Naive thymus-derived CD8-positive, alpha-beta T cell (primary cell): Measurements from ENCODE around the gene GRAMD2B. TPM values are rescaled to one million over a fixed set of nuclear protein-coding genes. Genes with fewer than 3 reads are reported as not detected.

Experiments used
- ATAC-seq, 2 donors: fragments of 150-1000 bp; cut with Tn5 transposase in 1 of 2; sonication (Bioruptor Pico), chemical (Tn5 transposase) in 1 of 2; 1 replicate in 1 of 2; 2 replicates in 1 of 2; pipeline ENCODE4 v1.10.0; 2021; ENCODE audit warnings: mild to moderate bottlenecking in 2 of 2, moderate library complexity in 2 of 2
- POLR2A ChIA-PET: fragments of 350-600 bp; sonication (Branson Sonifier 250); formaldehyde crosslinking; loops from one replicate; lab custom pipeline; 2021; ENCODE audit warnings: antibody characterized with exemption; lab: Charles Lee
- DNase-seq, 10 donors: peaks; one replicate each; pipeline versions ENCODE4 v3.0.0 to v3.0.0-alpha.2; 2020 to 2022
- H3K27ac Mint-ChIP-seq, 10 donors: one replicate each; pipeline ENCODE4 v1.8.0; 2020 to 2022; ENCODE audit warnings: mild to moderate bottlenecking in 10 of 10, mixed read lengths in 10 of 10, moderate library complexity in 4 of 10, inconsistent platforms in 1 of 10
- H3K27me3 Mint-ChIP-seq, 5 donors: one replicate each; pipeline ENCODE4 v1.8.0; 2021 to 2022; ENCODE audit warnings: mixed read lengths in 5 of 5
- H3K36me3 Mint-ChIP-seq, 3 donors: one replicate each; pipeline ENCODE4 v1.8.0; 2020 to 2022; ENCODE audit warnings: mixed read lengths in 3 of 3, mild to moderate bottlenecking in 2 of 3, inconsistent platforms in 1 of 3
- H3K4me1 Mint-ChIP-seq, 4 donors: one replicate each; pipeline ENCODE4 v1.8.0; 2021 to 2022; ENCODE audit warnings: mixed read lengths in 4 of 4
- H3K4me3 Mint-ChIP-seq, 10 donors: one replicate each; pipeline ENCODE4 v1.8.0; 2020 to 2022; ENCODE audit warnings: mild to moderate bottlenecking in 10 of 10, mixed read lengths in 10 of 10, moderate library complexity in 6 of 10, inconsistent platforms in 1 of 10
- H3K9me3 Mint-ChIP-seq, 9 donors: one replicate each; pipeline ENCODE4 v1.8.0; 2020 to 2022; ENCODE audit warnings: mixed read lengths in 9 of 9, mild to moderate bottlenecking in 3 of 9, inconsistent platforms in 1 of 9, moderate library complexity in 1 of 9
- polyA plus RNA-seq, 3 donors: library from polyadenylated mRNA; unstranded; fragments of 300-500 nt; fragmentation: Illumina TruSeq; gene quantifications; one replicate each; pipeline ENCODE4 v1.2.3, GENCODE V29; 2021
- total RNA-seq, 8 experiments: library from RNA in 2 of 8; stranded (reverse) in 2 of 8; gene quantifications; one replicate each; pipeline ENCODE4 v1.2.3 and lab custom pipeline; 2021 to 2026

GRAMD2B gene
- total and polyA plus RNA-seq, 5 experiments from 2014 or later = 5.0 to 7.1 (median 6.0) TPM

DNA sequence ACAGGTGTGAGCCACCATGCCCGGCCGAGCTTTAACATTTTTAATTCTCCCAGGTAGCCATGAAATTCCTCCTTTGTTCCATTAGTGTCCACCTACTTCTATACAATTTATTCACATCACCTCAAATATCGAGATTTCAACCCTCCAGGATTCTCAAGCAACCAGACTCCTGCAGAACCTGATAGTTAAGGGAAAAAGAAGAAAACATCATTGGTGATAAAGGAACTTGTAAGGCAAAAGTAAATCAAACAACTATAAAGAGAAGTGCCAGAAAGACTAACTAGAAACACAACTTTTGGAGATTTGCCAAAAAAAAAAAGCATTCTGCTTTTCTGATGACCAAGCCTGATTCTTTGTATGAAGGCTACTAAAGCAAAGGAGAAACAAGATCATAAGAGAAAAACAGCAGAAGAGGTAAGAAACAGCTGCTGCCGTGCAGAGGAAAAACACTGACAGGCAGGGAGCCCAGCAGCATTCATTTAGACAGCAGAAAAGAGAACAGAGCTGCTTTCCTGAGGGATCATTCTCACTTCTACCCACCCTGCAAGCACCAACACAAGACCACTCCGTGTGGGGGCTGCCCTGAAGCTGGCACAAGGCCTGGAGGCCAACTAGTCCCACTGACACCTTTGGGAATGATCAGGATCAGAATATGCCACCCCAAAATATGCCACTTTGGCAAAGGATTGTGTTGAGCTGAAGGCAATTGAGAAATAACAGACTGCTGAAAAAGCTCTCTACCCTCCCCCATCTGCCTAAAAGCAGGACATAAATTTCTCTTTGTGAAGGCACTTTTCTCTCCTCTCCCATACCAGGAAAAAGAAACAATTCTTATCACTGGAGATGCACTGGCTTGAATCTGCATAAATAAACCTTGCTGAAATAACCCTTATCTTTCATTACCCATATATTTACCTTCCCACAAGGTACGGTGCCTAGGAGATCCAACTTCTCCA, 96.7 kb downstream of the GRAMD2B start:
- Mint-ChIP-seq H3K27ac (peak overlapping the region in 4 of 10 donors; percentile 20 to 81 (median 28)), H3K4me1 (peaks cover 0 to 10% (median 1%) of the 10 kb centered on the region in 4 donors), H3K36me3 (no peaks in the 10 kb centered on the region), H3K4me3 (no peak overlapping the region), H3K9me3 (no peaks in the 10 kb centered on the region), H3K27me3 (peaks cover 0 to 3% (median 0%) of the 10 kb centered on the region in 5 donors)
- DNase-seq (no peak), ATAC-seq (no peak)
- POLR2A ChIA-PET = no interaction called here

DNA sequence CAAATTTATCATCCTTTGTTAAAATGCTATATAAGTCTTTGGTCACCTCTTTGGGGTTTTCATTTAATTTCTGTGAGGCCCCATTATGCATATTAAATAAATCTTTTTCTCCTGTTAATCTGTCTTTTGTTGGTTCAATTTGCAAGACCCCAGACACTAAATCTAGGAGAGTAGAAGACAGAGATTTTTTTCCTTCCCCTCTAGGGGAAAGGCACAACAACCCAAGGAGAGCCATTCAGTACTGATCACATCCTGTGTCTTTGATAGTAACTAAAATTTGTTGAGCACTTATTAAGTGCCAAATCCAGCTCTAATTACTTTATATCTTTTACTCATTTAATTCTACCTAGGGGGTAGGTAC, 97.4 kb downstream of the GRAMD2B start:
- H3K27me3 Mint-ChIP-seq = peaks cover 0 to 3% (median 0%) of the 10 kb centered on the region in 5 donors
- H3K27ac Mint-ChIP-seq = peak overlapping the region in 1 of 10 donors; percentile 21
- POLR2A ChIA-PET = no interaction called here
- no peak for DNase-seq
- no peaks in the 10 kb centered on the region for H3K9me3 Mint-ChIP-seq
- H3K4me3 Mint-ChIP-seq = no peak overlapping the region
- H3K36me3 Mint-ChIP-seq = no peaks in the 10 kb centered on the region
- H3K4me1 Mint-ChIP-seq = peaks cover 0 to 10% (median 1%) of the 10 kb centered on the region in 4 donors
- ATAC-seq = no peak

DNA sequence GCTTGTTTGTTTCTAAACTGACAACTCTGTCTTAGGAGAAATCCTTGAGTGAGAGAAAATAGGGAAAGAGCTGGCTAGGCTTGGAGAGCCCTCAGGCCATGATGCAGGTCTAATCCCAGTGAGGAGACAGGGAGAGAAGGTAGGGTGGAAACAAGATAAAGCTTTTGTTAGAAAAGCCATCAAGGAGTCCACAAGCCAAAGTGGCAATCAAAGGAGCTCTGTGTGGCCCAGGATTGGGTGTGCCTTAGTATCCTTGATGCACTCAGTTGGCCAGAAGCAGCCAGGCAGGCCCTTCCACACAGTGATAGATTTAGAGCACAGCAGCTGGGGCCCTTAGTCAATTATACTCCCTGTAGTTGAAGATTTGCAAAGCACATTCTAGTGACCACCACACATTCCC, 97.9 kb downstream of the GRAMD2B start:
- Mint-ChIP-seq H3K36me3 (no peaks in the 10 kb centered on the region), H3K9me3 (peaks cover 0 to 5% (median 0%) of the 10 kb centered on the region in 9 donors), H3K27ac (no peak overlapping the region), H3K4me3 (no peak overlapping the region), H3K27me3 (peaks cover 0 to 3% (median 0%) of the 10 kb centered on the region in 5 donors), H3K4me1 (peaks cover 0 to 10% (median 1%) of the 10 kb centered on the region in 4 donors)
- no peak for DNase-seq
- ATAC-seq = no peak
- POLR2A ChIA-PET = no interaction called here

GRCh38 chr5:126523818-126524510, 100.8 kb downstream of the GRAMD2B start:
- Mint-ChIP-seq H3K4me1 (peaks cover 0 to 10% (median 1%) of the 10 kb centered on the region in 4 donors), H3K27ac (no peak overlapping the region), H3K9me3 (peaks cover 0 to 18% (median 3%) of the 10 kb centered on the region in 9 donors), H3K4me3 (no peak overlapping the region), H3K27me3 (peaks cover 0 to 3% (median 0%) of the 10 kb centered on the region in 5 donors), H3K36me3 (peaks cover 0 to 2% (median 0%) of the 10 kb centered on the region in 3 donors)
- DNase-seq (no peak), ATAC-seq (no peak)
- POLR2A ChIA-PET = no interaction called here

DNA sequence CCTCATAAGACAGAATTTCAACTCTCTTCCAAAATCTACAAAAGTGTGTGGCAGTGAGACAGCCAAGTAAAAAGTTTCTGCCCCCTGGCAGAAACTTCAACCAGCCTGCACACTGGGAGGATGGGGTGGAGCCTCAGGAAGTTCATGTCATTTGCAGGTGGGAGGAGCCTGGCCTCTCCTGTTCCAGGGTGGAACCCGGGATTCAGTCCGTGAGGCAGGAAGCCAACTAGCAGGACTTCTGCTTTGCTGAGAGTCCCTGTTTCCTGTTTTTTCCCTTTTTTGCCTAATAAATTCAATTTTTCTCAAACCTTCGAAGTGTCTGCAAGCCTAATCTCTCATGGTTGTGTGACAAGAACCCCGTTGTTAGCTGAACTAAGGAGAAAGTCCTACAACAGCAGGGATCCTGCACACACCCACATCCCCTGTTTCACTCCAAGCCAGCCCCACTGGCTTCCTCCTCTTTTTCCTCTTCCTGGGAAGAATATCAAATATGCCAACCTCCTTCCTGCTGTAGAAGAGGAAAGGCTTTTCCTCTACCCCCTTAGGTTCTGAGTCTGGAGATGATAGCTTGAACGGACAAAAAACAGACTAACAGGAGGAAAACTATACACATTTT, 102.5 kb downstream of the GRAMD2B start:
- POLR2A ChIA-PET = no interaction called here
- DNase-seq (no peak), ATAC-seq (no peak)
- peaks cover 0 to 2% (median 0%) of the 10 kb centered on the region in 5 donors for H3K27me3 Mint-ChIP-seq
- H3K4me3 Mint-ChIP-seq = no peak overlapping the region
- peaks cover 0 to 2% (median 0%) of the 10 kb centered on the region in 3 donors for H3K36me3 Mint-ChIP-seq
- H3K9me3 Mint-ChIP-seq = peaks cover 0 to 18% (median 3%) of the 10 kb centered on the region in 9 donors
- no peaks in the 10 kb centered on the region for H3K4me1 Mint-ChIP-seq
- H3K27ac Mint-ChIP-seq = no peak overlapping the region

GRCh38 chr5:126526493-126526892, 103.3 kb downstream of the GRAMD2B start:
- peaks cover 0 to 18% (median 3%) of the 10 kb centered on the region in 9 donors for H3K9me3 Mint-ChIP-seq
- H3K36me3 Mint-ChIP-seq = peaks cover 0 to 2% (median 0%) of the 10 kb centered on the region in 3 donors

DNA sequence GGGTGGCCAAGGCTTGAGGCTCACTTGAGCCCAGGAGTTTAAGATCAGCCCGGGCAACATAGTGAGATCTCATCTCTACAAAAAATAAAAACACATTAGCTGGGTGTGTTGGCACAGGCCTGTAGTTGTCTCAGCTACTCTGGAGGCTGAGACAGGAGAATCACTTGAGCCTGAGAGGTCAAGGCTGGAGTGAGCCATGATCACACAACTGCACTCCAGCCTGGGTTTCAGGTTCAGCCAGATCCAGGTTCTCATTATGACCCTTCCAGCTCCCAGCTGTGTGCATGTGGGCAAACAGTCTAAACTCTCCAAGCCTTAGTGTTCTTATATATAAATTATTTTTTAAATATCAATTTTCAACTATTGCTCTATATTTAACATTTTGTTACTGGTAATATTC, 103.9 kb downstream of the GRAMD2B start:
- Mint-ChIP-seq H3K27me3 (peaks cover 0 to 2% (median 0%) of the 10 kb centered on the region in 5 donors), H3K9me3 (peaks cover 0 to 18% (median 3%) of the 10 kb centered on the region in 9 donors), H3K27ac (no peak overlapping the region), H3K4me1 (no peaks in the 10 kb centered on the region), H3K36me3 (peaks cover 0 to 2% (median 0%) of the 10 kb centered on the region in 3 donors), H3K4me3 (no peak overlapping the region)
- no peak for ATAC-seq
- POLR2A ChIA-PET = no interaction called here
- no peak for DNase-seq

More at GRCh38 chr5:126526493-126526892, 103.3 kb downstream of the GRAMD2B start:
- peaks cover 0 to 2% (median 0%) of the 10 kb centered on the region in 5 donors for H3K27me3 Mint-ChIP-seq
- H3K4me3 Mint-ChIP-seq = no peak overlapping the region
- no peak for ATAC-seq
- H3K27ac Mint-ChIP-seq = no peak overlapping the region
- DNase-seq = no peak
- POLR2A ChIA-PET = no interaction called here
- no peaks in the 10 kb centered on the region for H3K4me1 Mint-ChIP-seq

GRCh38 chr5:126527892-126528291, 104.7 kb downstream of the GRAMD2B start:
- peaks cover 0 to 18% (median 3%) of the 10 kb centered on the region in 9 donors for H3K9me3 Mint-ChIP-seq
- H3K4me1 Mint-ChIP-seq = no peaks in the 10 kb centered on the region
- POLR2A ChIA-PET = no interaction called here
- no peak for ATAC-seq
- peaks cover 0 to 2% (median 0%) of the 10 kb centered on the region in 5 donors for H3K27me3 Mint-ChIP-seq
- no peak overlapping the region for H3K27ac Mint-ChIP-seq
- no peak overlapping the region for H3K4me3 Mint-ChIP-seq
- DNase-seq = no peak
- H3K36me3 Mint-ChIP-seq = peaks cover 0 to 2% (median 0%) of the 10 kb centered on the region in 3 donors

GRCh38 chr5:126531543-126532120, 108.4 kb downstream of the GRAMD2B start:
- DNase-seq (no peak), ATAC-seq (no peak)
- peak overlapping the region in 3 of 10 donors; percentile 0 to 75 (median 10) for H3K27ac Mint-ChIP-seq
- no peaks in the 10 kb centered on the region for H3K4me1 Mint-ChIP-seq
- H3K9me3 Mint-ChIP-seq = peaks cover 0 to 11% (median under 1%) of the 10 kb centered on the region in 9 donors
- no peaks in the 10 kb centered on the region for H3K27me3 Mint-ChIP-seq
- H3K36me3 Mint-ChIP-seq = no peaks in the 10 kb centered on the region
- POLR2A ChIA-PET = no interaction called here
- H3K4me3 Mint-ChIP-seq = no peak overlapping the region

DNA sequence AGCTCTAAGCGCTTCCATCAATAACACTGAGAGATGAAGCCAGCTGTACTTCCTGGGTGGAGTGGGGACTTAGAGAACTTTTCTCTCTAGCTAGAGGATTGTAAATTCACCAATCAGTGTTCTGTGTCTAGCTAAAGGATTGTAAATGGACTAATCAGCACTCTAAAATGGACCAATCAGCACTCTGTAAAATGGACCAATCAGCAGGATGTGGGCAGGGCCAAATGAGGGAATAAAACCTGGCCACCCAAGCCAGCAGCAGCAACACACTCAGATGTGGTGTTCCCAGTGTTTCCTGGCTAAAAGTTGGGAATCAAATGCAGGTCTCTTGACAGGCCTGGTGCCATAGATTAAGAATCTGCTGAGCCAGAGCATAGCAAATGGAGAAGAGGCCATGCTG, 111.3 kb downstream of the GRAMD2B start:
- Mint-ChIP-seq H3K36me3 (no peaks in the 10 kb centered on the region), H3K4me1 (peaks cover 0 to 3% (median 0%) of the 10 kb centered on the region in 4 donors), H3K9me3 (no peaks in the 10 kb centered on the region), H3K27me3 (no peaks in the 10 kb centered on the region), H3K27ac (peak overlapping the region in 2 of 10 donors; percentile 8 to 34), H3K4me3 (no peak overlapping the region)
- POLR2A ChIA-PET = interaction anchor here (0.6 kb wide), 1 partner anchor 816 kb away, joined by 3 read pairs; no protein-coding TSS in a partner anchor
- DNase-seq (no peak), ATAC-seq (no peak)

GRCh38 chr5:126535856-126536545, 112.8 kb downstream of the GRAMD2B start:
- no peaks in the 10 kb centered on the region for H3K36me3 Mint-ChIP-seq
- H3K4me1 Mint-ChIP-seq = peaks cover 0 to 3% (median 0%) of the 10 kb centered on the region in 4 donors
- ATAC-seq = no peak
- no peak for DNase-seq
- POLR2A ChIA-PET = interaction anchor here (0.7 kb wide), 2 partner anchors 113 to 183 kb away, joined by 4 read pairs; partner anchors contain the start of gene GRAMD2B
- no peaks in the 10 kb centered on the region for H3K9me3 Mint-ChIP-seq
- H3K27me3 Mint-ChIP-seq = no peaks in the 10 kb centered on the region
- H3K27ac Mint-ChIP-seq = peak overlapping the region in 3 of 10 donors; percentile 5 to 69 (median 60)
- H3K4me3 Mint-ChIP-seq = no peak overlapping the region
